AG08396 (cell line): ENCODE results near the gene RGL3.
"Not testable (repeated sequence)": the region's sequence is repeated elsewhere in the genome, so short reads cannot be mapped to it uniquely, and the experiment has no call there.

Source experiments
- DNase-seq: peaks from one replicate; pipeline ENCODE4 v3.0.0; 2012; ENCODE audit warnings: low spot score, mixed read lengths

The RGL3 gene, protein sequence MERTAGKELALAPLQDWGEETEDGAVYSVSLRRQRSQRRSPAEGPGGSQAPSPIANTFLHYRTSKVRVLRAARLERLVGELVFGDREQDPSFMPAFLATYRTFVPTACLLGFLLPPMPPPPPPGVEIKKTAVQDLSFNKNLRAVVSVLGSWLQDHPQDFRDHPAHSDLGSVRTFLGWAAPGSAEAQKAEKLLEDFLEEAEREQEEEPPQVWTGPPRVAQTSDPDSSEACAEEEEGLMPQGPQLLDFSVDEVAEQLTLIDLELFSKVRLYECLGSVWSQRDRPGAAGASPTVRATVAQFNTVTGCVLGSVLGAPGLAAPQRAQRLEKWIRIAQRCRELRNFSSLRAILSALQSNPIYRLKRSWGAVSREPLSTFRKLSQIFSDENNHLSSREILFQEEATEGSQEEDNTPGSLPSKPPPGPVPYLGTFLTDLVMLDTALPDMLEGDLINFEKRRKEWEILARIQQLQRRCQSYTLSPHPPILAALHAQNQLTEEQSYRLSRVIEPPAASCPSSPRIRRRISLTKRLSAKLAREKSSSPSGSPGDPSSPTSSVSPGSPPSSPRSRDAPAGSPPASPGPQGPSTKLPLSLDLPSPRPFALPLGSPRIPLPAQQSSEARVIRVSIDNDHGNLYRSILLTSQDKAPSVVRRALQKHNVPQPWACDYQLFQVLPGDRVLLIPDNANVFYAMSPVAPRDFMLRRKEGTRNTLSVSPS

GRCh38 chr19:11418549-11419506, at the start of gene RGL3:
TSS of gene RGL3 (minus strand) at chr19:11419314. CDS start at chr19:11419278, 36 bp downstream.
- peak; percentile 84 for DNase-seq

GRCh38 chr19:11468266-11468845, 49.2 kb upstream of the RGL3 start:
- DNase-seq: not testable (repeated sequence)

GRCh38 chr19:11465600-11465999, 46.5 kb upstream of the RGL3 start:
- no peak for DNase-seq

GRCh38 chr19:11464333-11465265, 45.5 kb upstream of the RGL3 start:
- DNase-seq: no peak

DNA sequence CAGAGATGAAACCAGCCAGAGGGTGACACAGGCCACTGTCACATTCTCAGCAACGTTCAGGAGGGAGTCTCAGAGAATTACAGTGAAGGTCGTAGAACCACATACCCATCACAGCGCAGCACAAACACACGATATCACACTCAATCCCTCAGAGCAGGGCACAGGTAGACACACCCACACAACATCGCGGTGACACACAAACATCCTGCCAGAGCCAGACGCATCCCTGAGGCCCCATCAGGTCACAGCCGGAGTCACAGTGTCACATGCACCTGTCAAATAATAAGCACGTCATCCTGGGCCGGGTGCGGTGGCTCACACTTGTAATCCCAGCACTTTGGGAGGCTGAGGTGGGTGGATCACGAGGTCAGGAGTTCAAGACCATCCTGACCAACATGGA, 44.3 kb upstream of the RGL3 start:
- DNase-seq: no peak

DNA sequence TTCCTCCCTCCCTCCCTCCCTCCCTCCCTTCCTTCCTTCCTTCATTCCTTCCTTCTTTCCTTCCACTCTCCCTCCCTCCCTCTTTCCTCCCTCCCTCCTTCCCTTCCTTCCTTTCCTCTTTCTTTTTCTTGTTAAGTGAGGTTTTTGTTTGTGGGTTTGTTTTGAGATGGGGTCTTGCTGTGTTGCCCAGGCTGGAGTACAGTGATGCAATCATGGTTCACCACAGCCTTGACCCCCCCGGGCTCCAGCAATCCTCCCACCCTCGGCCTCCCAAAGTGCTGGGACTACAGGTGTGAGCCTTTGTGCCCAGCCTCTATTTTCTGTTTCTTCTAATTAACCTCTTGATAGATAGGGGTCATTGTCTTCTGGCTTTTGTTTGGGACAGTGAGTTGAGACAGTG, 42.3 kb upstream of the RGL3 start:
- no peak for DNase-seq

DNA sequence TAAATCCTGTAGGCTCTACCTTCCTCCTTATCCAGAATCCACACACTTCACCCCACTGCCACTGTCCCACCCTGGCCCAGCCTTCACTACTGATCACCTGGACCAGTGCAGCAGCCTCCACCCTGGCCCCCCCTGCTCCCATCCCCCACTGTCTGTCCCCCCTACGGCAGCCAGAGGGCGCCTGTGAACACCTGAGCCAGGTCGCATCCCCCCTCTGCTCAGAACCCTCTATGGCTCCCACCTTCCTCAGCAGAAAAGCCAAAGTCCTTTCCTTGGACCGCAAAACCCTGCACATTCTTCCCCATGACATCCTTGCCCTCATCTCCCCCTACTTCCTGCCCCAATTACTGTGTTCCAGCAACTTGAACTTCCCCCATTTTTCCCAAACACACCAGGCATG, 41.1 kb upstream of the RGL3 start:
- DNase-seq: no peak

DNA sequence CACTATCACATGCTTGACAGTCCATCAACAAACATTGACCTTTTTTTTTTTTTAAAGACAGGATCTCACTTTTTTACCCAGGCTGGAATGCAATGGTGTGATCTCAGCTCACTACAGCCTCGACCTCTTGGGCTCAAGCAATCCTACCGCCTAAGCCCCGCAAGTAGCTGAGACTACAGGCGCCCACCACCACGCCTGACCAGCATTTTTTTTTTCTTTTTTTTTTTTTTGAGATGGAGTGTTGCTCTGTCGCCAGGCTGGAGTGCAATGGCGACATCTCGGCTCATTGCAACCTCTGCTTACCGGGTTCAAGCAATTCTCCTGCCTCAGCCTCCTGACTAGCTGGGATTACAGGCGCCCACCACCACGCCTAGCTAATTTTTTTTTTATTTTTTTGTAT, 39.8 kb upstream of the RGL3 start:
- DNase-seq: not testable (repeated sequence)

DNA sequence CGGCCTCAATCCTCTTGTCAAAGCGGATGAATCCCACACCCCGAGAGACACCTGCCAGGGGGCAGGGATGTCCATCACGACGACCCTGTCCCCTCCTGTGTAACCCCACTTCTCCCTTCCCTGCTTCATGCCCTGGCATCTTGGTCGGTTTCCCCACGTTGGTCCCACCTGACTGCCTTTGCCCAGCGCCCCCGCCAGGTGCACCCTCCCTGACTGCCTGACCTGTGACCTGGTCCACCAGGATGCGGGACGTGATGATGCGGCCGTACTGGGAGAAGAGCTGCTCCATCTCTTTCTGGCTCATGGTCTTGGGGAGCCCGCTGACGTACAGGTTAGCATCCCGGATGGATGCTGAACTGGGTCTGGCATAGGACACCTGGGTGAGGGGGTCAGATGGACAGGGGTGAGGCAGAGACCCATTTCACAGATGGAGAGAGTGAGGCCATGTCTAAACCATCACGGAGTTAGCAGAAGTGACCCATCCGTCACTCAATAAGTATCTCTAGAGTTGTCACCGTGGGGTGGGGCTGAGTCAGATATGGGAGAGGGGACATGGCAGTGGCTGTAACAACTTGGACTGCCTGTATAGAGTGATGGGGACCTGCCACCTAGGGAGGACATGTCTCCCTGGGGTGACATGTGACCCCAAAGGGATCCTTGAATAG, 39.3 kb upstream of the RGL3 start:
- DNase-seq: no peak

DNA sequence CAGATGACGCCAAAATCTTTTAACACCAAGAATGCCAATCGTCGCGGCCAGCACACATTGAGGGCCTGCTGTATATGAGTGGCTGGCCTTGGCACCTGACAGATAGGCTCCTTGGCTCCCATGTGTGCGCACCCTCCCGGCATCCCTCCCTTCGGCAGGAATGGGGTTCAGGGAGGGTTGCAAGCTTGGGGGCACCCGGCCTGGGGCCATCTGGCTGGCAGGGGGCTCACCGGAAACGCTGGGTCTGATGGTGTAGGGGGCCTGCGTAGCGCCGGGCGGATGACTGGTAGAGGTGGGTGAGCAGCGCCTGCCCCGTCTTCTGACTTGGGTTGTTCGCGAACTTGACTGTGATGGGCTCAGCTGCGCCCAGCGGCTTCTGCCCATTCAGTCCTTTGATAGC, 38.7 kb upstream of the RGL3 start:
- DNase-seq: no peak

DNA sequence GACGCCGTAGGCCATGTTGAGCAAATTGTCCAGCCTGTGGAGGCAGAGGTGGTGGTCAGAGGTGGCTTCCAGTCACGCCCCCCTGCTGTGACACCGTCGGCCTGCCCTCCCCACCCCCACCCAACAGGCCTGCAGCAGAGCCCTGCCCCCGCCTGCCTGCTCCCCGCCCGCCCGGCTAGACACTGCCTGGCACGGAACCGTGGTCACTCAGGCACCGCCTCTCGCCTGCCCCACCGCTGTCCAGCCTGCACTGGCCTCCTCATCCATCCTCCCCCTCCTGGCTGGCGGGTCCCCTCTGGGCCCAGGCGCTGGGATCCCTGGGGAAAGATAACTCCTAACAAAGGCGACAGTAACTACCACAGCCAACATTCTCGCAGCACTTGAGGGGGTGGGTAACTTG, 38.0 kb upstream of the RGL3 start:
- peak; percentile 57 for DNase-seq

DNA sequence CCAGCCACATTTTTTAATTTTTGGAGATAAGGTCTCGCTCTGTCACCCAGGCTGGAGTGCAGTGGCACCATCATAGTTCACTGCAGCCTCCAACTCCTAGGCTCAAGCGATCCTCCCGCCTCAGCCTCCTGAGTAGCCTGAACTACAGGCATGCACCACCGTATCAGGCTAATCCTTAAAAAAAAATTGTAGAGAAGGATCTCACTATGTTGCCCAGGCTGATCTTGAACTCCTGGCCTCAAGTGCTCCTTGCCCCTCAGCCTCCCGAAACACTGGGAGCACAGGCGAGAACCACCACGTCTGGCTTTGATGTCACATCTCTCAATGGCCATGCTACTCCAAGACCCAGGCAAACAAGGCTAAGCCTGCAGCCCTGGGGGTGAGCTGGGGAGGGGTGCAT, 37.5 kb upstream of the RGL3 start:
- DNase-seq: no peak

- DNase-seq: not testable (repeated sequence)
Measured at GRCh38 chr19:11455233-11455554, 36.1 kb upstream of the RGL3 start.

GRCh38 chr19:11453468-11454341, 34.6 kb upstream of the RGL3 start:
- DNase-seq: no peak

GRCh38 chr19:11452620-11453310, 33.7 kb upstream of the RGL3 start:
- DNase-seq: no peak

GRCh38 chr19:11451871-11452619, 32.9 kb upstream of the RGL3 start:
- peak; percentile 6 for DNase-seq

- no peak for DNase-seq
Measured at GRCh38 chr19:11451327-11451870, 32.3 kb upstream of the RGL3 start.
